H9 (cell line): ENCODE data around the gene IQSEC1. TPM values are rescaled to one million over a fixed set of nuclear protein-coding genes. Genes with fewer than 3 reads are reported as not detected.

Experiments used
- DNase-seq: peaks from one replicate; pipeline ENCODE4 v3.0.0-alpha.2; 2017
- H2AFZ ChIP-seq: one replicate; pipeline ENCODE4 v1.6.1; 2013; ENCODE audit warnings: mild to moderate bottlenecking, low read length, control low read depth, moderate library complexity
- H2AK5ac ChIP-seq: 2 replicates; pipeline ENCODE4 v1.6.1; 2013; ENCODE audit warnings: low read length, control low read depth, mixed read lengths; ENCODE audit not compliant: insufficient read length
- H2BK120ac ChIP-seq: one replicate; pipeline ENCODE4 v1.6.1; 2013; ENCODE audit warnings: low read depth, mild to moderate bottlenecking, low read length, control low read depth, inconsistent platforms; ENCODE audit not compliant: poor library complexity, severe bottlenecking
- H2BK12ac ChIP-seq: 2 replicates; pipeline ENCODE4 v1.6.1; 2013; ENCODE audit warnings: low read length, control low read depth, mixed read lengths, low read depth; ENCODE audit not compliant: insufficient read length
- H2BK15ac ChIP-seq: 2 replicates; pipeline ENCODE4 v1.6.1; 2013; ENCODE audit warnings: low read depth, low read length, control low read depth
- H2BK20ac ChIP-seq: one replicate; pipeline ENCODE4 v1.6.1; 2013; ENCODE audit warnings: low read depth, mild to moderate bottlenecking, low read length, control low read depth, inconsistent platforms; ENCODE audit not compliant: poor library complexity, severe bottlenecking
- H2BK5ac ChIP-seq: 2 replicates; pipeline ENCODE4 v1.6.1; 2013; ENCODE audit warnings: low read length, control low read depth, mixed read lengths; ENCODE audit not compliant: insufficient read length
- H3K14ac ChIP-seq: 2 replicates; pipeline ENCODE4 v1.6.1; 2013; ENCODE audit warnings: low read length, control low read depth; ENCODE audit not compliant: insufficient read depth
- H3K18ac ChIP-seq: 2 replicates; pipeline ENCODE4 v1.6.1; 2013; ENCODE audit warnings: low read depth, mild to moderate bottlenecking, mixed read lengths, low read length, control low read depth; ENCODE audit not compliant: insufficient read length
- H3K23ac ChIP-seq: 2 replicates; pipeline ENCODE4 v1.6.1; 2013; ENCODE audit warnings: low read length, control low read depth, mixed read lengths, low read depth; ENCODE audit not compliant: insufficient read length
- H3K23me2 ChIP-seq: 2 replicates; pipeline ENCODE4 v1.6.1; 2013; ENCODE audit warnings: low read depth, mild to moderate bottlenecking, mixed read lengths, low read length, control low read depth; ENCODE audit not compliant: insufficient read length, poor library complexity, severe bottlenecking
- H3K27ac ChIP-seq: 2 replicates; pipeline ENCODE4 v1.5.1; 2013; ENCODE audit warnings: low read length, control low read depth, mixed read lengths, low read depth; ENCODE audit not compliant: insufficient read length
- H3K27me3 ChIP-seq: 2 replicates; pipeline ENCODE4 v1.6.1; 2013; ENCODE audit warnings: low read length, control low read depth, inconsistent platforms; ENCODE audit not compliant: insufficient read depth
- H3K4ac ChIP-seq: 2 replicates; pipeline ENCODE4 v1.6.1; 2013; ENCODE audit warnings: low read depth, mild to moderate bottlenecking, control low read depth, inconsistent platforms, low read length, moderate library complexity
- H3K4me1 ChIP-seq: 2 replicates; pipeline ENCODE4 v1.6.1; 2013; ENCODE audit warnings: low read length, control low read depth, inconsistent platforms; ENCODE audit not compliant: insufficient read depth
- H3K4me2 ChIP-seq: 2 replicates; pipeline ENCODE4 v1.6.1; 2013; ENCODE audit warnings: low read length, control low read depth, mixed read lengths; ENCODE audit not compliant: insufficient read length, insufficient read depth
- H3K56ac ChIP-seq: 2 replicates; pipeline ENCODE4 v1.6.1; 2013; ENCODE audit warnings: low read depth, mild to moderate bottlenecking, mixed read lengths, low read length, control low read depth; ENCODE audit not compliant: insufficient read length
- H3K79me1 ChIP-seq: 2 replicates; pipeline ENCODE4 v1.6.1; 2013; ENCODE audit warnings: low read depth, mild to moderate bottlenecking, moderate library complexity, low read length, control low read depth, inconsistent platforms; ENCODE audit not compliant: insufficient read depth, poor library complexity, severe bottlenecking
- H3K79me2 ChIP-seq: 2 replicates; pipeline ENCODE4 v1.6.1; 2013; ENCODE audit warnings: low read length, control low read depth, inconsistent platforms; ENCODE audit not compliant: insufficient read depth
- H3K9ac ChIP-seq: 2 replicates; pipeline ENCODE4 v1.6.1; 2013; ENCODE audit warnings: low read length, control low read depth, mixed read lengths; ENCODE audit not compliant: insufficient read length; ENCODE audit errors: extremely low read depth
- H3K9me3 ChIP-seq: one replicate; pipeline ENCODE4 v1.6.1; 2013; ENCODE audit warnings: low read depth, low read length, inconsistent platforms; ENCODE audit not compliant: control insufficient read depth
- H3T11ph ChIP-seq: one replicate; pipeline ENCODE4 v1.6.1; 2013; ENCODE audit warnings: mild to moderate bottlenecking, low read length, control low read depth, inconsistent platforms
- H4K20me1 ChIP-seq: one replicate; pipeline ENCODE4 v1.6.1; 2013; ENCODE audit not compliant: control insufficient read depth, insufficient read length, insufficient read depth
- H4K5ac ChIP-seq: 2 replicates; pipeline ENCODE4 v1.6.1; 2013; ENCODE audit warnings: low read depth, mild to moderate bottlenecking, mixed read lengths, low read length, control low read depth; ENCODE audit not compliant: insufficient read length
- H4K8ac ChIP-seq: replicated peaks from 2 replicates; pipeline ENCODE4 v1.6.1; 2013; ENCODE audit warnings: low read length, control low read depth, mixed read lengths, low read depth; ENCODE audit not compliant: insufficient read length
- H4K91ac ChIP-seq: 2 replicates; pipeline ENCODE4 v1.6.1; 2013; ENCODE audit warnings: low read depth, mild to moderate bottlenecking, moderate library complexity, mixed read lengths, low read length, control low read depth; ENCODE audit not compliant: insufficient read length
- H3K27ac Mint-ChIP-seq, 3 experiments: 2 replicates in 2 of 3; 3 replicates in 1 of 3; pipeline ENCODE4 v1.8.0; 2020 to 2021; ENCODE audit warnings: mixed read lengths in 3 of 3, mild to moderate bottlenecking in 1 of 3, moderate library complexity in 1 of 3
- H3K27me3 Mint-ChIP-seq: 2 replicates; pipeline ENCODE4 v1.8.0; 2021; ENCODE audit warnings: low read depth, mild to moderate bottlenecking, moderate library complexity, mixed read lengths
- H3K36me3 Mint-ChIP-seq, 3 experiments: 2 replicates in 2 of 3; 3 replicates in 1 of 3; pipeline ENCODE4 v1.8.0; 2020 to 2021; ENCODE audit warnings: low read depth in 3 of 3, mixed read lengths in 3 of 3; ENCODE audit not compliant: insufficient read depth in 1 of 3
- H3K4me1 Mint-ChIP-seq, 2 experiments: 2 replicates each; pipeline ENCODE4 v1.8.0; 2020; ENCODE audit warnings: mixed read lengths in 2 of 2
- H3K4me3 Mint-ChIP-seq, 2 experiments: 2 replicates in 1 of 2; 3 replicates in 1 of 2; pipeline ENCODE4 v1.8.0; 2020 to 2021; ENCODE audit warnings: mild to moderate bottlenecking in 2 of 2, mixed read lengths in 2 of 2, moderate library complexity in 1 of 2
- H3K9me3 Mint-ChIP-seq, 2 experiments: 2 replicates in 1 of 2; 3 replicates in 1 of 2; pipeline ENCODE4 v1.8.0; 2020; ENCODE audit warnings: mild to moderate bottlenecking in 2 of 2, mixed read lengths in 2 of 2, moderate library complexity in 1 of 2
- WGBS: extraction: QIAGEN DNeasy Blood & Tissue Kit; methylation state at CpG from one replicate; pipeline ENCODE4 v1.1.7; 2013; ENCODE audit warnings: missing lambda C conversion rate, low lambda C conversion rate, mixed read lengths; ENCODE audit not compliant: insufficient read length; ENCODE audit errors: extremely low coverage; 5-methylcytosine and 5-hydroxymethylcytosine counted together
- total RNA-seq: library from RNA; stranded (reverse); gene quantifications from 2 replicates; pipeline ENCODE4 v1.2.1, GENCODE V29; 2021
- TF ChIP-seq, protein P1 (sequence below): fragments of 200-600 bp; sonication (generic); conservative IDR thresholded peaks from 3 replicates; pipeline ENCODE4 v1.8.0; 2021; ENCODE audit warnings: antibody characterized with exemption, mild to moderate bottlenecking

The IQSEC1 gene
- total RNA-seq, 1 experiment from 2014 or later: 19.1 TPM

DNA sequence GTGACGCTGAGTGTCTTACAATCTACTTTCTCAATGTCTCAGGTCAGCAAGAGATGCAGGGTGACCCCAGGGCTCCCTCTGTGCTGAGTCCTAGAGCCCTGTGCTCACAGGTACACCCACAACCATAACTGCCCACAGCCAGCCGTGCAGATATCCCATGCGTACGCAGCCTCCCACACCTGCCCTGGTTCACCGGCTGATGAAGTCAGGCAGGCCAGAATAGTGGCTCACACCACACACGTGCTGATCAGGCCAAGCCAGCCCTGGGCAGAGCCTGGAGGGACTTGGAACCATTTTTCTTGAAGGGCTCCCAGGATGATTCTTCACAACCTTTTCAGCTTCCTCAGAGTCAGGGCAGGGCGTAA is 168.3 kb downstream of the IQSEC1 start:
- H4K91ac ChIP-seq: no peak overlapping the region
- no CpG with 5 or more reads among the region's 7 CpGs for WGBS

More for the DNA sequence above, 168.3 kb downstream of the IQSEC1 start:
- Mint-ChIP-seq H3K4me1 (peaks cover 4 to 8% of the 10 kb centered on the region in 2 experiments; a peak in 2 of 4 replicates), H3K27me3 (no peaks in the 10 kb centered on the region; the same call in 1 of the 2 replicates), H3K36me3 (peaks cover 16 to 39% (median 25%) of the 10 kb centered on the region in 3 experiments), H3K27ac (no peak overlapping the region), H3K9me3 (no peaks in the 10 kb centered on the region), H3K4me3 (no peak overlapping the region)
- H3T11ph ChIP-seq: no peak overlapping the region
- H3K79me1 ChIP-seq: no peaks in the 10 kb centered on the region
- no peak overlapping the region for H2BK120ac ChIP-seq
- H3K9ac ChIP-seq: no peak overlapping the region
- no peak overlapping the region for H4K8ac ChIP-seq
- H3K23ac ChIP-seq: no peak overlapping the region
- H2AFZ ChIP-seq: no peak overlapping the region
- no peaks in the 10 kb centered on the region for H3K79me2 ChIP-seq
- no peak overlapping the region for H3K14ac ChIP-seq
- H2BK20ac ChIP-seq: no peak overlapping the region
- H3K4me2 ChIP-seq: no peak overlapping the region
- H3K27ac ChIP-seq: no peak overlapping the region
- no peaks in the 10 kb centered on the region for H4K20me1 ChIP-seq
- H3K56ac ChIP-seq: no peak overlapping the region
- H2AK5ac ChIP-seq: no peak overlapping the region
- H3K18ac ChIP-seq: no peak overlapping the region
- H2BK15ac ChIP-seq: no peak overlapping the region
- no peak for DNase-seq
- TF ChIP-seq, protein P1, sequence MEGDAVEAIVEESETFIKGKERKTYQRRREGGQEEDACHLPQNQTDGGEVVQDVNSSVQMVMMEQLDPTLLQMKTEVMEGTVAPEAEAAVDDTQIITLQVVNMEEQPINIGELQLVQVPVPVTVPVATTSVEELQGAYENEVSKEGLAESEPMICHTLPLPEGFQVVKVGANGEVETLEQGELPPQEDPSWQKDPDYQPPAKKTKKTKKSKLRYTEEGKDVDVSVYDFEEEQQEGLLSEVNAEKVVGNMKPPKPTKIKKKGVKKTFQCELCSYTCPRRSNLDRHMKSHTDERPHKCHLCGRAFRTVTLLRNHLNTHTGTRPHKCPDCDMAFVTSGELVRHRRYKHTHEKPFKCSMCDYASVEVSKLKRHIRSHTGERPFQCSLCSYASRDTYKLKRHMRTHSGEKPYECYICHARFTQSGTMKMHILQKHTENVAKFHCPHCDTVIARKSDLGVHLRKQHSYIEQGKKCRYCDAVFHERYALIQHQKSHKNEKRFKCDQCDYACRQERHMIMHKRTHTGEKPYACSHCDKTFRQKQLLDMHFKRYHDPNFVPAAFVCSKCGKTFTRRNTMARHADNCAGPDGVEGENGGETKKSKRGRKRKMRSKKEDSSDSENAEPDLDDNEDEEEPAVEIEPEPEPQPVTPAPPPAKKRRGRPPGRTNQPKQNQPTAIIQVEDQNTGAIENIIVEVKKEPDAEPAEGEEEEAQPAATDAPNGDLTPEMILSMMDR: no peak
- H3K4me1 ChIP-seq: no peaks in the 10 kb centered on the region
- H2BK5ac ChIP-seq: no peak overlapping the region
- H3K4ac ChIP-seq: no peak overlapping the region
- no peaks in the 10 kb centered on the region for H3K9me3 ChIP-seq
- no peak overlapping the region for H2BK12ac ChIP-seq
- no peaks in the 10 kb centered on the region for H3K23me2 ChIP-seq
- no peak overlapping the region for H4K5ac ChIP-seq
- no peaks in the 10 kb centered on the region for H3K27me3 ChIP-seq
